GM06990 (cell line): Measurements from ENCODE around the gene LDLRAD4.

Source experiments
- DNase-seq: peaks from one replicate; pipeline ENCODE4 v3.0.0-alpha.2; 2011; ENCODE audit not compliant: insufficient read length; ENCODE audit errors: extremely low read depth
- H3K27me3 ChIP-seq: replicated peaks from 2 replicates; pipeline ENCODE4 v1.6.0; 2011; ENCODE audit warnings: low read length; ENCODE audit not compliant: control insufficient read depth, insufficient read depth
- H3K36me3 ChIP-seq: 2 replicates; pipeline ENCODE4 v1.5.1; 2011; ENCODE audit warnings: low read length; ENCODE audit not compliant: control insufficient read depth, insufficient read depth
- H3K4me3 ChIP-seq: replicated peaks from 2 replicates; pipeline ENCODE4 v1.5.1; 2011; ENCODE audit warnings: low read depth, mild to moderate bottlenecking, control low read depth, low read length
- CTCF ChIP-seq: IDR thresholded peaks from 2 replicates; pipeline ENCODE4 v1.5.1; 2011; ENCODE audit warnings: low read length, control low read depth, mild to moderate bottlenecking, inconsistent platforms; ENCODE audit not compliant: insufficient read depth, poor library complexity, severe bottlenecking

Gene LDLRAD4

GRCh38 chr18:13454363-13455150 is 236.0 kb downstream of the LDLRAD4 start:
- TF ChIP-seq CTCF = no peak
- no peak overlapping the region for H3K4me3 ChIP-seq
- no peaks in the 10 kb centered on the region for H3K36me3 ChIP-seq
- no peak for DNase-seq
- H3K27me3 ChIP-seq = no peaks in the 10 kb centered on the region

- Histone ChIP-seq H3K4me3 (no peak overlapping the region), H3K36me3 (no peaks in the 10 kb centered on the region), H3K27me3 (no peaks in the 10 kb centered on the region)
- no peak for TF ChIP-seq CTCF
- no peak for DNase-seq
Observed at GRCh38 chr18:13455471-13455870, 236.9 kb downstream of the LDLRAD4 start.

GRCh38 chr18:13455960-13456481 is 237.5 kb downstream of the LDLRAD4 start:
- H3K36me3 ChIP-seq = no peaks in the 10 kb centered on the region
- peak; percentile 27 for DNase-seq
- TF ChIP-seq CTCF = no peak
- no peaks in the 10 kb centered on the region for H3K27me3 ChIP-seq
- H3K4me3 ChIP-seq = no peak overlapping the region

- H3K4me3 ChIP-seq = no peak overlapping the region
- TF ChIP-seq CTCF = no peak
- no peak for DNase-seq
- no peaks in the 10 kb centered on the region for H3K36me3 ChIP-seq
- H3K27me3 ChIP-seq = no peaks in the 10 kb centered on the region
Observed at GRCh38 chr18:13456736-13457271, 238.2 kb downstream of the LDLRAD4 start.

GRCh38 chr18:13457327-13457726 is 238.8 kb downstream of the LDLRAD4 start:
- no peak for DNase-seq
- TF ChIP-seq CTCF = no peak
- Histone ChIP-seq H3K27me3 (no peaks in the 10 kb centered on the region), H3K36me3 (no peaks in the 10 kb centered on the region), H3K4me3 (no peak overlapping the region)
